Activated T-helper 1 cell treated with Interleukin-2 at 50 U/mL for 16 hours (primary cell): ENCODE measurements around the gene MACROD1.

Source experiments
- DNase-seq: peaks from one replicate; pipeline ENCODE4 v3.0.0-alpha.2; 2020; ENCODE audit warnings: low read depth

MACROD1 gene

GRCh38 chr11:64152841-64153691 is 12.8 kb downstream of the MACROD1 start:
- peak; percentile 59 for DNase-seq

GRCh38 chr11:64151337-64151736 is 14.6 kb downstream of the MACROD1 start:
- no peak for DNase-seq

- DNase-seq: no peak
Measured at GRCh38 chr11:64150481-64151239, 15.3 kb downstream of the MACROD1 start.

GRCh38 chr11:64150051-64150450 is 15.9 kb downstream of the MACROD1 start:
- DNase-seq: no peak

- no peak for DNase-seq
Measured at GRCh38 chr11:64148917-64149617, 16.8 kb downstream of the MACROD1 start.

- peak; percentile 52 for DNase-seq
Measured at GRCh38 chr11:64148226-64148916, 17.5 kb downstream of the MACROD1 start.

- DNase-seq: peak; percentile 25
Measured at GRCh38 chr11:64146036-64146955, 19.6 kb downstream of the MACROD1 start.

- DNase-seq: no peak
Measured at GRCh38 chr11:64144587-64145472, 21.1 kb downstream of the MACROD1 start.

GRCh38 chr11:64141081-64141783 is 24.7 kb downstream of the MACROD1 start:
- DNase-seq: no peak

GRCh38 chr11:64140082-64140481 is 25.8 kb downstream of the MACROD1 start:
- no peak for DNase-seq

GRCh38 chr11:64139049-64139448 is 26.9 kb downstream of the MACROD1 start:
- DNase-seq: no peak

- no peak for DNase-seq
Measured at GRCh38 chr11:64138398-64138797, 27.5 kb downstream of the MACROD1 start.

GRCh38 chr11:64136765-64137441 is 29.0 kb downstream of the MACROD1 start:
- no peak for DNase-seq

- DNase-seq: no peak
Measured at GRCh38 chr11:64135711-64136110, 30.2 kb downstream of the MACROD1 start.

- DNase-seq: no peak
Measured at GRCh38 chr11:64134963-64135362, 30.9 kb downstream of the MACROD1 start.

GRCh38 chr11:64132982-64133705 is 32.8 kb downstream of the MACROD1 start:
- no peak for DNase-seq

GRCh38 chr11:64132191-64132771 is 33.6 kb downstream of the MACROD1 start:
- no peak for DNase-seq
